ENCODE results near the gene HCN1. TPM values are rescaled to one million over a fixed set of nuclear protein-coding genes. Genes with fewer than 3 reads are reported as not detected.
"Not testable (repeated sequence)": the region's sequence is repeated elsewhere in the genome, so short reads cannot be mapped to it uniquely, and the experiment has no call there.

Gene HCN1
- polyA plus RNA-seq, 4 donors, result 0.02 to 0.08 (median 0.04) TPM; not detected in 1

GRCh38 chr5:45334939-45335338 lies 361.2 kb downstream of the HCN1 start:
- DNase-seq (ENCODE audit: low read depth in 4 of 4, low spot score in 2 of 4), result no peak

- not testable (repeated sequence) for DNase-seq (ENCODE audit: low read depth in 4 of 4, low spot score in 2 of 4)
Measured at GRCh38 chr5:45312627-45313026, 383.6 kb downstream of the HCN1 start.

GRCh38 chr5:45295231-45295630 lies 400.9 kb downstream of the HCN1 start:
- DNase-seq (ENCODE audit: low read depth in 4 of 4, low spot score in 2 of 4), result no peak

- no peak for DNase-seq (ENCODE audit: low read depth in 4 of 4, low spot score in 2 of 4)
Measured at GRCh38 chr5:45288746-45289145, 407.4 kb downstream of the HCN1 start.

GRCh38 chr5:45284436-45284835 lies 411.7 kb downstream of the HCN1 start:
- no peak for DNase-seq (ENCODE audit: low read depth in 4 of 4, low spot score in 2 of 4)

- DNase-seq (ENCODE audit: low read depth in 4 of 4, low spot score in 2 of 4), result no peak
Measured at GRCh38 chr5:45281081-45281480, 415.1 kb downstream of the HCN1 start.

- DNase-seq (ENCODE audit: low read depth in 4 of 4, low spot score in 2 of 4), result no peak
Measured at GRCh38 chr5:45279109-45279508, 417.1 kb downstream of the HCN1 start.

GRCh38 chr5:45277860-45278259 lies 418.3 kb downstream of the HCN1 start:
- no peak for DNase-seq (ENCODE audit: low read depth in 4 of 4, low spot score in 2 of 4)

GRCh38 chr5:45274241-45274640 lies 421.9 kb downstream of the HCN1 start:
- DNase-seq (ENCODE audit: low read depth in 4 of 4, low spot score in 2 of 4), result no peak

GRCh38 chr5:45271626-45272025 lies 424.6 kb downstream of the HCN1 start:
- no peak for DNase-seq (ENCODE audit: low read depth in 4 of 4, low spot score in 2 of 4)

GRCh38 chr5:45264447-45264846 lies 431.7 kb downstream of the HCN1 start:
- no peak for DNase-seq (ENCODE audit: low read depth in 4 of 4, low spot score in 2 of 4)

GRCh38 chr5:45262061-45262590 lies 434.1 kb downstream of the HCN1 start:
- no peak for DNase-seq (ENCODE audit: low read depth in 4 of 4, low spot score in 2 of 4)

GRCh38 chr5:45261125-45261524 lies 435.1 kb downstream of the HCN1 start:
- DNase-seq (ENCODE audit: low read depth in 4 of 4, low spot score in 2 of 4), result no peak

- DNase-seq (ENCODE audit: low read depth in 4 of 4, low spot score in 2 of 4), result no peak
Measured at GRCh38 chr5:45260292-45260691, 435.9 kb downstream of the HCN1 start.

- no peak for DNase-seq (ENCODE audit: low read depth in 4 of 4, low spot score in 2 of 4)
Measured at GRCh38 chr5:45252978-45253377, 443.2 kb downstream of the HCN1 start.

- DNase-seq (ENCODE audit: low read depth in 4 of 4, low spot score in 2 of 4), result no peak
Measured at GRCh38 chr5:45252541-45252940, 443.6 kb downstream of the HCN1 start.

- DNase-seq (ENCODE audit: low read depth in 4 of 4, low spot score in 2 of 4), result no peak
Measured at GRCh38 chr5:45225571-45226031, 470.6 kb downstream of the HCN1 start.

GRCh38 chr5:45205403-45205961 lies 490.7 kb downstream of the HCN1 start:
- DNase-seq (ENCODE audit: low read depth in 4 of 4, low spot score in 2 of 4), result peak in 1 of 4 donors; percentile 1
